GM23248 (cell line): ENCODE data around the gene NAPSA.

ENCODE experiments used
- EZH2 ChIP-seq: fragments of 200-600 bp; sonication (generic); IDR thresholded peaks from 2 replicates; pipeline ENCODE4 v1.6.1; 2018; ENCODE audit warnings: antibody characterized with exemption, mild to moderate bottlenecking; ENCODE audit not compliant: insufficient read depth, poor library complexity, severe bottlenecking
- EZH2phosphoT487 ChIP-seq: fragments of 200-600 bp; sonication (generic); IDR thresholded peaks from 2 replicates; pipeline ENCODE4 v1.6.1; 2018; ENCODE audit warnings: antibody characterized with exemption, moderate library complexity, mild to moderate bottlenecking, low read depth; ENCODE audit not compliant: insufficient read depth

DNA sequence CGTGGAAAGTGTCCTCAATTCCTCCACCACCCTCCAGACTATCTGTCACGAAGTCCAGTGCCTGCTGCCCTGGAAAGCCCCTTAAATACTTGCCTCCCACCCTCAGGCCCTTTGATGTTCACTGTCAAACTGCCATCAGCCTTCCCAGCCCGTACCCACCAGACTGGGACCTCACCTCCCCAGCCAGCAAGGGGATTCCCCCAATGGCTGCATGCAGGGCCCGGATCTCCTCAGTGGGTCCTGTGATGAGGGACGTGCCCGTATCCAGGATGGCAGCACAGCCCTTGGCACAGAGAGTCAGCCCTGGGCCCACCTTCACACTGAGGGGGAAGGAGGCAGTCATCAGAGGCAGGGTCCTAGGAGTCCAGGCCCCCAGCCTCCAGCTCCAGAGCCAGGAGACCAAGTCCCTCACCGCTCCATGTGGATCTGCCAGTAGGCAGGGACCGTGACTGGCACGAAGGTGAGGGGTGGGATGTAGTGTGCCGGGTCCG lies 6.1 kb downstream of the NAPSA start:
- TF ChIP-seq EZH2 (no peak), EZH2phosphoT487 (no peak)
